ENCODE data around the gene SNORC.

Gene SNORC

DNA sequence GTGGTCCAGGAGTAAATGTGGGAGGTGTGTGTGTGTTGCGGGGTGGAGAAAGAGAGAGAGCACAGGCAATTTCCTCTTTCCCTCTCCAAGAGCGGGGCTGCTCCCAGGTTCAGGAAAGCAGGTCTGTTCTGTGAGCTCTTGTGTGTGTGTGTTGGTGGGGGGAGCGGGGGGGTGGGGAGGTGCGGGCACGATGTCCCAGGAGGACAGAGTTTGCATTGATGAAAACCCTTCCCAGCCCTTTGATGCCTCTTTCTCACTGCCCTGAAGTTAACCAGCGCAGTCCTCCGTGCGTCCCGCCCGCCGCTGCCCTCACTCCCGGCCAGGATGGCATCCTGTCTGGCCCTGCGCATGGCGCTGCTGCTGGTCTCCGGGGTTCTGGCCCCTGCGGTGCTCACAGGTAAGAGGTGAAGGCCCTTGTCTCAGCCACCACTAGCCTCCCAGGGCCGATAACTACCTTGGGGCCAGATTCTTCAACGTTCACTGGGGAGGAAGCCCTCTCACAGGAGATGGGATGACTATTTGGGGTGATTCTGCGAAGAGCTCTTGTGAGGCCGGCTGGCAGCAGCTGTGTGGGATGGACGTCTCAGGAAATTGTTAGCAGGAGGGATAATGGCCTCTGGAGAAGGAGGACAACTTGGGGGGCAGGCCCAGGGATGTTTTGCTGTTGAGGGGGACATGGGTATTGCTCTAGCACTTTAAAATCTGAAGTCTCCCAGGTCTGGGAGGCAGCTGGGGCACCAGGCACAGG is at the start of gene SNORC:
SNORC (plus strand) TSS at position 247 of the 748 bp plus-strand sequence; CDS start at position 325, 78 bp downstream.
- Histone ChIP-seq H3K36me3 (ENCODE audit: control insufficient read depth, insufficient read depth, low read length) (no peaks in the 10 kb centered on the region; the same call in 1 of the 2 replicates), H3K4me3 (replicated peaks; ENCODE audit: low read depth, low read length) (no peak within 1 kb of the TSS), H3K27me3 (replicated peaks; ENCODE audit: control insufficient read depth, insufficient read depth, low read length) (no peaks in the 10 kb centered on the region)
- TF ChIP-seq, protein P1, sequence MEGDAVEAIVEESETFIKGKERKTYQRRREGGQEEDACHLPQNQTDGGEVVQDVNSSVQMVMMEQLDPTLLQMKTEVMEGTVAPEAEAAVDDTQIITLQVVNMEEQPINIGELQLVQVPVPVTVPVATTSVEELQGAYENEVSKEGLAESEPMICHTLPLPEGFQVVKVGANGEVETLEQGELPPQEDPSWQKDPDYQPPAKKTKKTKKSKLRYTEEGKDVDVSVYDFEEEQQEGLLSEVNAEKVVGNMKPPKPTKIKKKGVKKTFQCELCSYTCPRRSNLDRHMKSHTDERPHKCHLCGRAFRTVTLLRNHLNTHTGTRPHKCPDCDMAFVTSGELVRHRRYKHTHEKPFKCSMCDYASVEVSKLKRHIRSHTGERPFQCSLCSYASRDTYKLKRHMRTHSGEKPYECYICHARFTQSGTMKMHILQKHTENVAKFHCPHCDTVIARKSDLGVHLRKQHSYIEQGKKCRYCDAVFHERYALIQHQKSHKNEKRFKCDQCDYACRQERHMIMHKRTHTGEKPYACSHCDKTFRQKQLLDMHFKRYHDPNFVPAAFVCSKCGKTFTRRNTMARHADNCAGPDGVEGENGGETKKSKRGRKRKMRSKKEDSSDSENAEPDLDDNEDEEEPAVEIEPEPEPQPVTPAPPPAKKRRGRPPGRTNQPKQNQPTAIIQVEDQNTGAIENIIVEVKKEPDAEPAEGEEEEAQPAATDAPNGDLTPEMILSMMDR (IDR thresholded peaks at IDR 0.05; ENCODE audit: insufficient read depth, low read length, poor library complexity, severe bottlenecking): no peak
- no peak for DNase-seq (ENCODE audit: extremely low read depth, insufficient read length)

DNA sequence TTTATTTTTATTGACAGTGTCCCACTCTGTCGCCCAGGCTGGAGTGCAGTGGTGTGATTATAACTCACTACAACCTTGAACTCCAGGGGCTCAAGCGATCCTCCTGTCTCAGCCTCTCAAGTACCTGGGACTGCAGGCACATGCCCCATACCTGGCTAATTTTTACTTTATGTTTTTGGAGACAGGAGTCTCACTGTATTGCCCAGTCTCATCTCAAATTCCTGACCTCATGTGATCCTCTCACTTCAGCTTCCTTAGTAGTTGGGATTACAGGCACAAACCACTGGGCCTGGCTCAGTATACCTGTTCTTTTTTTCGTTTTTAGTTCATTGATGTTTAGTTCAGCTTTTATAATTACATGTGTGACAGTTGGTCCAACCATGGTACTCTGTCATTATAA is 40.1 kb upstream of the SNORC start:
- Histone ChIP-seq H3K4me3 (replicated peaks; ENCODE audit: low read depth, low read length) (no peak overlapping the region), H3K36me3 (ENCODE audit: control insufficient read depth, insufficient read depth, low read length) (peaks cover 13% of the 10 kb centered on the region), H3K27me3 (replicated peaks; ENCODE audit: control insufficient read depth, insufficient read depth, low read length) (no peaks in the 10 kb centered on the region)
- TF ChIP-seq, protein P1 (IDR thresholded peaks at IDR 0.05; ENCODE audit: insufficient read depth, low read length, poor library complexity, severe bottlenecking): no peak
- no peak for DNase-seq (ENCODE audit: extremely low read depth, insufficient read length)

DNA sequence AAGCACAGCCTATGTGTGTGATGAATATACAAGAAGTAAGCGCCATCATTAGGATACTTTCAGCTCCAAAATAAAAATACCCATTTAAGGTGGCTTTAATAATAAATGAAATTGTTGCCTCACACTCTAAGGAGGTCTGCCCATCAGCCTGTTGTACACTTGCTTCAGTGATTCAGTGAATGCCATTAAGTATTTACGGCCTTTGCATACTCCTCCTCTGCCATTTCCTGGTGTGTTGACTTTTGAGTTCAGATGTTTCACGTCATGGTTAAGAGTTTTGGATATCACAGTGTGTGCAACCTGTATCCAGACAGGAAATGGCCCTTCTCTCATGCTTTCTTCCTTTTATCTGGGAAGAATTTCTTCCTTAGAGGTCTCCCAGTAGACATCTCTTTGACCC is 38.6 kb upstream of the SNORC start:
- Histone ChIP-seq H3K36me3 (ENCODE audit: control insufficient read depth, insufficient read depth, low read length) (peaks cover 16% of the 10 kb centered on the region), H3K27me3 (replicated peaks; ENCODE audit: control insufficient read depth, insufficient read depth, low read length) (no peaks in the 10 kb centered on the region), H3K4me3 (replicated peaks; ENCODE audit: low read depth, low read length) (no peak overlapping the region)
- no peak for DNase-seq (ENCODE audit: extremely low read depth, insufficient read length)
- TF ChIP-seq, protein P1 (IDR thresholded peaks at IDR 0.05; ENCODE audit: insufficient read depth, low read length, poor library complexity, severe bottlenecking): no peak

DNA sequence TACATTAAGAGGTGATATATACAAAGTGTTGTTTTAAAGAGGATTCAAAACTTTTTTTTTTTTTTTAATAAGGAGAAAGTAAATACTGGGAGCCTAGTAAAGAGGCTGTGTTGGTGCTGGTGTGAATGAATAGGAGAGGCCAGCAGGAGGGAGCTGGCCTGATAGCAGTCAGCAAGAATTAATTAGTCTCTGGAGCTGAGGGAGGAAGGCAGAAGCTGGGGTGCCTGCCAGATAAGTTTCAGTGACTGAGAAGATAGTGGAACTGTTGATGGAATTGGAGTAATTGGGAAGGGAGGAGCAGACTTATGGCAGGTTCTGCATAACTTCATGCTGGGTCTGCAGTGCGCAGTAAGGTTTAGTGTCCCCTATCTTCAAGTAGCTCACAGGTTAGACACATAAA is 36.2 kb upstream of the SNORC start:
- no peak overlapping the region for H3K4me3 ChIP-seq (replicated peaks; ENCODE audit: low read depth, low read length)
- peaks cover 20% of the 10 kb centered on the region for H3K36me3 ChIP-seq (ENCODE audit: control insufficient read depth, insufficient read depth, low read length)
- DNase-seq (ENCODE audit: extremely low read depth, insufficient read length): no peak
- H3K27me3 ChIP-seq (replicated peaks; ENCODE audit: control insufficient read depth, insufficient read depth, low read length): no peaks in the 10 kb centered on the region
- TF ChIP-seq, protein P1 (IDR thresholded peaks at IDR 0.05; ENCODE audit: insufficient read depth, low read length, poor library complexity, severe bottlenecking): no peak

DNA sequence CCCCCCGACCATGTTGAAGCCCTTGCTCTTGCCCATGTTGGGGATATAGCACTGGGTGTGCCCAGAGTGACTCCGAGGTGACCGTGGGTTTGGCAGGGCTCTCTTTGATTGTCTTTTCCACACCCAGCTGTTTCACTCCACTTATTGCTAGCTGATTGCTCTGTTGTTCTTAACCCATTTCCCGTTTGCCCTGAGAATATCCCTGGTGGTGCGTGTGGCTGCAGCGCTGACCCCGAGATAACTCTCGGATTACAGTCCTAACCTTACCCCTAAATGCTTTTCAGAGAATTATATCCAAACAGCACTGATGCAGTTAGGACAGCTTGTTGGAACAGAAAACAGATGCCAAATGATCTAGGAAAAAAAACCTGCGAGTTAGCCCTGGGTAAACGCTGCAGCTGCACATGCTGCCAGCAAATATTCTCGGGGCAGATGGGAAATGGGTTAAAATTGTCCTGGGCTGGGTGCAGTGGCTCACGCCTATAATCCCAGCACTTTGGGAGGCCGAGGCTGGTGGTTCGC is 34.3 kb upstream of the SNORC start:
- H3K4me3 ChIP-seq (replicated peaks; ENCODE audit: low read depth, low read length): no peak overlapping the region
- peaks cover 20% of the 10 kb centered on the region for H3K36me3 ChIP-seq (ENCODE audit: control insufficient read depth, insufficient read depth, low read length)
- DNase-seq (ENCODE audit: extremely low read depth, insufficient read length): no peak
- H3K27me3 ChIP-seq (replicated peaks; ENCODE audit: control insufficient read depth, insufficient read depth, low read length): no peaks in the 10 kb centered on the region
- TF ChIP-seq, protein P1 (IDR thresholded peaks at IDR 0.05; ENCODE audit: insufficient read depth, low read length, poor library complexity, severe bottlenecking): no peak

Measured in GM06990 (cell line).